Measurements from ENCODE around the gene AMD1.
A peak's percentile ranks its signal among the peaks of the same experiment; 100 is the strongest.

DNA sequence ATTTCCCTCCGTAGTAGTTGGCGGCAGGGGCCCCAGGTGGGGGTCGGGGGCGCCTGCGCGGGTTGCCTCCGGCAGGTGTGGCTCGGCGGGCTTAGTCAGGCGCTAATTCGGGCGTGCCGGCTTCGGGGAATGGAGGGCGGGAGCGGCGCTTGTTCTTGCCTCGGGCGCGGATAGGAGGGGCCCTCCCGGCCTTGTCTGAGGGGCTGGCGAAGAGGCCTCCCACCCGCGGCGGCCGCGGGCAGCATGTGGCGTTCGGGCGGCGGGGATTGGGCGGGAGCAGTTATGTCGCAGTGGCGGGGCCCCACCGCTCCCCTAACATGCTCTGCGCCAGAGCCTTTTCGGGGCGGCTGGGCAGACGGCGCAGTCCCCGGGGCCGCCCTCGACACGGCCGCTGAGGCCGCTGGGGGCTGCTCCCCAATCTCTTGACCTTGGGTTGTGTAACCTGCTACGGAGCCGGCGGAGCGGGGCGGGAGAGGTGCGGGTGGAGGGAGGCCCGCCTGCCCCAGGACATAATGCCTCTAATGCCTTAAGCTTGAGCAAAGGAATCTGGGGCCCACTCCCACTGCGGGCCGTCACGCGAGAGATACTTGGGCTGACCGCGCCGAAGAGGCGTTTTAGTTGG is 1.1 kb downstream of the AMD1 start:
- no peak for TF ChIP-seq RFX5 (IDR thresholded peaks at IDR 0.05; ENCODE audit: borderline replicate concordance, low read depth, low read length)
- peak; percentile 28; the same call in 1 of the 2 replicates for TF ChIP-seq SP4 (IDR thresholded peaks at IDR 0.05; ENCODE audit: low read length)
- no peak for TF ChIP-seq JUND (IDR thresholded peaks at IDR 0.05; ENCODE audit: low read length)
- TF ChIP-seq CHD2 (IDR thresholded peaks at IDR 0.05; ENCODE audit: low read length) = no peak
- TF ChIP-seq, protein P1, sequence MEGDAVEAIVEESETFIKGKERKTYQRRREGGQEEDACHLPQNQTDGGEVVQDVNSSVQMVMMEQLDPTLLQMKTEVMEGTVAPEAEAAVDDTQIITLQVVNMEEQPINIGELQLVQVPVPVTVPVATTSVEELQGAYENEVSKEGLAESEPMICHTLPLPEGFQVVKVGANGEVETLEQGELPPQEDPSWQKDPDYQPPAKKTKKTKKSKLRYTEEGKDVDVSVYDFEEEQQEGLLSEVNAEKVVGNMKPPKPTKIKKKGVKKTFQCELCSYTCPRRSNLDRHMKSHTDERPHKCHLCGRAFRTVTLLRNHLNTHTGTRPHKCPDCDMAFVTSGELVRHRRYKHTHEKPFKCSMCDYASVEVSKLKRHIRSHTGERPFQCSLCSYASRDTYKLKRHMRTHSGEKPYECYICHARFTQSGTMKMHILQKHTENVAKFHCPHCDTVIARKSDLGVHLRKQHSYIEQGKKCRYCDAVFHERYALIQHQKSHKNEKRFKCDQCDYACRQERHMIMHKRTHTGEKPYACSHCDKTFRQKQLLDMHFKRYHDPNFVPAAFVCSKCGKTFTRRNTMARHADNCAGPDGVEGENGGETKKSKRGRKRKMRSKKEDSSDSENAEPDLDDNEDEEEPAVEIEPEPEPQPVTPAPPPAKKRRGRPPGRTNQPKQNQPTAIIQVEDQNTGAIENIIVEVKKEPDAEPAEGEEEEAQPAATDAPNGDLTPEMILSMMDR (IDR thresholded peaks at IDR 0.05; ENCODE audit: control extremely low read depth in 1 of 3, insufficient read depth in 1 of 3, low read depth in 1 of 3, low read length in 3 of 3) = no peak
- TF ChIP-seq POLR2AphosphoS5 (IDR thresholded peaks at IDR 0.05; ENCODE audit: low read depth, low read length) = no peak
- TF ChIP-seq KDM1A (IDR thresholded peaks at IDR 0.05; ENCODE audit: borderline replicate concordance, low read length) = no peak
- no peak for TF ChIP-seq ASH2L (IDR thresholded peaks at IDR 0.05; ENCODE audit: low read length)
- TF ChIP-seq RAD21 (IDR thresholded peaks at IDR 0.05 in 1 of 2, conservative IDR thresholded peaks at IDR 0.05 in 1 of 2; ENCODE audit: low read depth in 2 of 2, low read length in 2 of 2) = no peak
- no peak for TF ChIP-seq CEBPB (IDR thresholded peaks at IDR 0.05; ENCODE audit: low read depth, low read length)
- no peak for TF ChIP-seq RNF2 (IDR thresholded peaks at IDR 0.05; ENCODE audit: borderline replicate concordance, low read depth, low read length, missing control alignments, poor library complexity, severe bottlenecking)
- TF ChIP-seq TAF1 (IDR thresholded peaks at IDR 0.05; ENCODE audit: low read depth, low read length) = peak; percentile 19; the same call in 1 of the 2 replicates
- TF ChIP-seq, protein P2, sequence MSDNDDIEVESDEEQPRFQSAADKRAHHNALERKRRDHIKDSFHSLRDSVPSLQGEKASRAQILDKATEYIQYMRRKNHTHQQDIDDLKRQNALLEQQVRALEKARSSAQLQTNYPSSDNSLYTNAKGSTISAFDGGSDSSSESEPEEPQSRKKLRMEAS (IDR thresholded peaks at IDR 0.05) = no peak

Measured in H1 (cell line).